HepG2 (cell line): ENCODE results near the gene DNTTIP2. TPM values are rescaled to one million over a fixed set of nuclear protein-coding genes. Genes with fewer than 3 reads are reported as not detected.
A peak's percentile ranks its signal among the peaks of the same experiment; 100 is the strongest.

ENCODE experiments used
- ADNP ChIP-seq: sonication (generic); formaldehyde crosslinking; IDR thresholded peaks from 2 replicates; pipeline ENCODE4 v1.4.0; 2020; ENCODE audit warnings: missing genetic modification reagents
- CCDC6 ChIP-seq: sonication (generic); formaldehyde crosslinking; IDR thresholded peaks from 2 replicates; pipeline ENCODE4 v1.8.1; 2022; ENCODE audit warnings: mild to moderate bottlenecking, missing genetic modification reagents, moderate library complexity
- HNF4A ChIP-seq: sonication (generic); formaldehyde crosslinking; IDR thresholded peaks from 2 replicates; pipeline ENCODE4 v1.4.0; 2020; ENCODE audit warnings: missing genetic modification reagents
- HNRNPH1 ChIP-seq: fragments of 200-400 bp; formaldehyde crosslinking; optimal IDR thresholded peaks from 2 replicates; pipeline ENCODE3; 2017; ENCODE audit warnings: mild to moderate bottlenecking, low read depth, low read length
- PCBP1 ChIP-seq: fragments of 200-400 bp; formaldehyde crosslinking; IDR thresholded peaks from 2 replicates; pipeline ENCODE4 v1.6.1; 2017; ENCODE audit warnings: mild to moderate bottlenecking, low read depth, low read length, borderline replicate concordance
- SATB2 ChIP-seq: sonication (generic); formaldehyde crosslinking; IDR thresholded peaks from 2 replicates; pipeline ENCODE4 v1.5.0; 2020; ENCODE audit warnings: missing genetic modification reagents
- ZFY ChIP-seq: sonication (generic); formaldehyde crosslinking; IDR thresholded peaks from 2 replicates; pipeline ENCODE4 v1.4.0; 2020; ENCODE audit warnings: missing genetic modification reagents
- polyA plus RNA-seq, 8 experiments: library from polyadenylated mRNA; depleted of rRNA in 3 of 8; stranded (reverse) in 7 of 8; unstranded in 1 of 8; fragments of >200 nt; fragmentation: Illumina TruSeq in 4 of 8; extraction: Trizol in 4 of 8; gene quantifications; 2 replicates each; pipeline versions ENCODE4 v1.2.1 to v1.2.3, GENCODE V29; 2011 to 2016; ENCODE audit warnings: low read depth in 4 of 8, missing spikeins in 1 of 8, mixed read lengths in 1 of 8; ENCODE audit not compliant: insufficient read depth in 1 of 8
- total RNA-seq, 5 experiments: library from RNA; depleted of rRNA; stranded (reverse); fragments of >200 nt; fragmentation: Illumina TruSeq; extraction: Trizol; gene quantifications; 2 replicates each; pipeline ENCODE4 v1.2.3, GENCODE V29; 2016; ENCODE audit warnings: low read depth in 1 of 5
- TF ChIP-seq, protein P1 (sequence below), 2 experiments: sonication (generic) in 1 of 2; formaldehyde crosslinking in 1 of 2; IDR thresholded peaks; 2 replicates each; pipeline versions ENCODE4 v1.6.1 to v1.9.0; 2014 to 2022; ENCODE audit warnings: antibody characterized with exemption in 1 of 2, borderline replicate concordance in 1 of 2, inconsistent platforms in 1 of 2, low read depth in 1 of 2, missing genetic modification reagents in 1 of 2
- TF ChIP-seq, protein P2 (sequence below): sonication (generic); formaldehyde crosslinking; IDR thresholded peaks from 2 replicates; pipeline ENCODE4 v1.5.1; 2020; ENCODE audit warnings: missing genetic modification reagents, mild to moderate bottlenecking, borderline replicate concordance
- TF ChIP-seq, protein P3 (sequence below): sonication (generic); formaldehyde crosslinking; IDR thresholded peaks from 2 replicates; pipeline ENCODE4 v1.4.0; 2020; ENCODE audit warnings: missing genetic modification reagents, borderline replicate concordance
- TF ChIP-seq, protein P4 (sequence below): IDR thresholded peaks from 2 replicates; pipeline ENCODE4 v1.6.1; 2016; ENCODE audit warnings: missing compliant biosample characterization, missing genetic modification reagents, borderline replicate concordance
- TF ChIP-seq, protein P5 (sequence below): sonication (generic); formaldehyde crosslinking; IDR thresholded peaks from 2 replicates; pipeline ENCODE4 v1.8.1; 2023; ENCODE audit warnings: missing genetic modification reagents, mild to moderate bottlenecking, borderline replicate concordance

Gene DNTTIP2
- total and polyA plus RNA-seq, 2 of the 13 experiments (the other 11 are each of a cell fraction or from before 2014, with no cell fraction given): 11.4 to 63.3 TPM

DNA sequence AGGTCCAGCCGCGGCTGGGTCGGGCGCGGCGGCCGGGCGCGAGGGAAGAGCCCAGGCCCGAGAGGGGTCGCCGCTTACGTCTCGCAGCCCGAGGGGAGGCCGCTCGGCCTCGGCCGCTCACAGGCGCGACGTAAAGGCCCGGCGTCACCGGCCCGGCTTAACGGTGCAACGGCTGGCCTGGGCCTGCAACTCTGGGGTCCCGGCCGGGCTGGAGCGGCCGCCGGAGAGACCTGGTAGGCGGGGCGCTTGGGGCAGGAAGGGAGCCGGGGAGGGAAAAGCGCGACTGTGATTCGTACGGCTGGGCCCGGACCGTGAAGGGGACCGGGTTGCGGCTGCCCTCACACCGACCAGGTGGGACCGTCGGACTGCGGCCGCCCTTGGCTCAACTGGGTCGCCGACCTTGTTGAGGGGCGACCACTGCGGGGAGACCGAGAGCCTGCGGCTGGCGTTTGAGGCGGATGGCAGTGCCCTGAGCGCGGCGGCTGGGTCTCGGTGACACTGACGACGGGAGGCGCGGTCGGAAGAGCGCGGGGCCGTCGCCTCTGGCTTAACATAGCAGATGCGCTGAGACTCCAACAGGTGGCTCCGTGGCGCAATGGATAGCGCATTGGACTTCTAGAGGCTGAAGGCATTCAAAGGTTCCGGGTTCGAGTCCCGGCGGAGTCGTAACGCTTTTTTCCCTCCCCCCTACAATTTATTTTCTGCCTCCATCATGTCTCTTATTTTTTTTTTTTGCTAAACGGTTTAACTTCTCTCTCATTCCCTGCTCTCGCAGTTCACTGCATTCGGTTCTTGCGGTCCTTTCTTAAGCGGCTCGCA is 31.8 kb downstream of the DNTTIP2 start (continued):
- TF ChIP-seq, protein P1, sequence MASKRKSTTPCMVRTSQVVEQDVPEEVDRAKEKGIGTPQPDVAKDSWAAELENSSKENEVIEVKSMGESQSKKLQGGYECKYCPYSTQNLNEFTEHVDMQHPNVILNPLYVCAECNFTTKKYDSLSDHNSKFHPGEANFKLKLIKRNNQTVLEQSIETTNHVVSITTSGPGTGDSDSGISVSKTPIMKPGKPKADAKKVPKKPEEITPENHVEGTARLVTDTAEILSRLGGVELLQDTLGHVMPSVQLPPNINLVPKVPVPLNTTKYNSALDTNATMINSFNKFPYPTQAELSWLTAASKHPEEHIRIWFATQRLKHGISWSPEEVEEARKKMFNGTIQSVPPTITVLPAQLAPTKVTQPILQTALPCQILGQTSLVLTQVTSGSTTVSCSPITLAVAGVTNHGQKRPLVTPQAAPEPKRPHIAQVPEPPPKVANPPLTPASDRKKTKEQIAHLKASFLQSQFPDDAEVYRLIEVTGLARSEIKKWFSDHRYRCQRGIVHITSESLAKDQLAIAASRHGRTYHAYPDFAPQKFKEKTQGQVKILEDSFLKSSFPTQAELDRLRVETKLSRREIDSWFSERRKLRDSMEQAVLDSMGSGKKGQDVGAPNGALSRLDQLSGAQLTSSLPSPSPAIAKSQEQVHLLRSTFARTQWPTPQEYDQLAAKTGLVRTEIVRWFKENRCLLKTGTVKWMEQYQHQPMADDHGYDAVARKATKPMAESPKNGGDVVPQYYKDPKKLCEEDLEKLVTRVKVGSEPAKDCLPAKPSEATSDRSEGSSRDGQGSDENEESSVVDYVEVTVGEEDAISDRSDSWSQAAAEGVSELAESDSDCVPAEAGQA (IDR thresholded peaks at IDR 0.05; ENCODE audit: low read depth): no peak; the same call in none of the 2 replicates
- TF ChIP-seq, protein P1 (CRISPR knock-in tag; IDR thresholded peaks at IDR 0.05; ENCODE audit: borderline replicate concordance): no peak
- TF ChIP-seq ADNP (CRISPR knock-in tag) (0 out of 2 replicates have a peak, but pooled peaks have one; percentile 18), HNF4A (CRISPR knock-in tag) (no peak), CCDC6 (CRISPR knock-in tag) (peak; percentile 72; the same call in 1 of the 2 replicates), HNRNPH1 (no peak), SATB2 (CRISPR knock-in tag) (no peak; the same call in 1 of the 2 replicates), PCBP1 (0 out of 2 replicates have a peak, but pooled peaks have one; percentile 77), ZFY (peak; percentile 95)
- TF ChIP-seq, protein P2, sequence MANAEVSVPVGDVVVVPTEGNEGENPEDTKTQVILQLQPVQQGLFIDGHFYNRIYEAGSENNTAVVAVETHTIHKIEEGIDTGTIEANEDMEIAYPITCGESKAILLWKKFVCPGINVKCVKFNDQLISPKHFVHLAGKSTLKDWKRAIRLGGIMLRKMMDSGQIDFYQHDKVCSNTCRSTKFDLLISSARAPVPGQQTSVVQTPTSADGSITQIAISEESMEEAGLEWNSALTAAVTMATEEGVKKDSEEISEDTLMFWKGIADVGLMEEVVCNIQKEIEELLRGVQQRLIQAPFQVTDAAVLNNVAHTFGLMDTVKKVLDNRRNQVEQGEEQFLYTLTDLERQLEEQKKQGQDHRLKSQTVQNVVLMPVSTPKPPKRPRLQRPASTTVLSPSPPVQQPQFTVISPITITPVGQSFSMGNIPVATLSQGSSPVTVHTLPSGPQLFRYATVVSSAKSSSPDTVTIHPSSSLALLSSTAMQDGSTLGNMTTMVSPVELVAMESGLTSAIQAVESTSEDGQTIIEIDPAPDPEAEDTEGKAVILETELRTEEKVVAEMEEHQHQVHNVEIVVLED (CRISPR knock-in tag): peak; percentile 25; the same call in 1 of the 2 replicates
- TF ChIP-seq, protein P3, sequence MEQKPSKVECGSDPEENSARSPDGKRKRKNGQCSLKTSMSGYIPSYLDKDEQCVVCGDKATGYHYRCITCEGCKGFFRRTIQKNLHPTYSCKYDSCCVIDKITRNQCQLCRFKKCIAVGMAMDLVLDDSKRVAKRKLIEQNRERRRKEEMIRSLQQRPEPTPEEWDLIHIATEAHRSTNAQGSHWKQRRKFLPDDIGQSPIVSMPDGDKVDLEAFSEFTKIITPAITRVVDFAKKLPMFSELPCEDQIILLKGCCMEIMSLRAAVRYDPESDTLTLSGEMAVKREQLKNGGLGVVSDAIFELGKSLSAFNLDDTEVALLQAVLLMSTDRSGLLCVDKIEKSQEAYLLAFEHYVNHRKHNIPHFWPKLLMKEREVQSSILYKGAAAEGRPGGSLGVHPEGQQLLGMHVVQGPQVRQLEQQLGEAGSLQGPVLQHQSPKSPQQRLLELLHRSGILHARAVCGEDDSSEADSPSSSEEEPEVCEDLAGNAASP: no peak
- TF ChIP-seq, protein P4, sequence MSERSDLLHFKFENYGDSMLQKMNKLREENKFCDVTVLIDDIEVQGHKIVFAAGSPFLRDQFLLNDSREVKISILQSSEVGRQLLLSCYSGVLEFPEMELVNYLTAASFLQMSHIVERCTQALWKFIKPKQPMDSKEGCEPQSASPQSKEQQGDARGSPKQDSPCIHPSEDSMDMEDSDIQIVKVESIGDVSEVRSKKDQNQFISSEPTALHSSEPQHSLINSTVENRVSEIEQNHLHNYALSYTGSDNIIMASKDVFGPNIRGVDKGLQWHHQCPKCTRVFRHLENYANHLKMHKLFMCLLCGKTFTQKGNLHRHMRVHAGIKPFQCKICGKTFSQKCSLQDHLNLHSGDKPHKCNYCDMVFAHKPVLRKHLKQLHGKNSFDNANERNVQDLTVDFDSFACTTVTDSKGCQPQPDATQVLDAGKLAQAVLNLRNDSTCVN (CRISPR knock-in tag): 0 out of 2 replicates have a peak, but pooled peaks have one; percentile 47
- TF ChIP-seq, protein P5, sequence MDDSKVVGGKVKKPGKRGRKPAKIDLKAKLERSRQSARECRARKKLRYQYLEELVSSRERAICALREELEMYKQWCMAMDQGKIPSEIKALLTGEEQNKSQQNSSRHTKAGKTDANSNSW (CRISPR knock-in tag): no peak; the same call in 1 of the 2 replicates
